Measurements from ENCODE around the gene PGA3.
"Not testable (repeated sequence)": the region's sequence is repeated elsewhere in the genome, so short reads cannot be mapped to it uniquely, and the experiment has no call there.

PGA3 gene

GRCh38 chr11:61163021-61163420 is 40.3 kb upstream of the PGA3 start:
- H3K36me3 ChIP-seq (ENCODE audit: insufficient read depth, low read length): no peaks in the 10 kb centered on the region
- H3K27ac ChIP-seq (ENCODE audit: low read depth, low read length): no peak overlapping the region
- no peak overlapping the region for H3K9ac ChIP-seq (ENCODE audit: low read length)

GRCh38 chr11:61163714-61164605 is 39.4 kb upstream of the PGA3 start:
- Histone ChIP-seq H3K27ac (ENCODE audit: low read depth, low read length) (no peak overlapping the region), H3K4me1 (ENCODE audit: insufficient read depth, low read length) (peaks cover 22% of the 10 kb centered on the region), H3K9me3 (ENCODE audit: low read length) (no peaks in the 10 kb centered on the region)

More at GRCh38 chr11:61163021-61163420, 40.3 kb upstream of the PGA3 start:
- Histone ChIP-seq H3K4me1 (ENCODE audit: insufficient read depth, low read length) (peaks cover 29% of the 10 kb centered on the region), H3K9me3 (ENCODE audit: low read length) (no peaks in the 10 kb centered on the region), H3K4me3 (ENCODE audit: low read depth in 1 of 2, low read length in 2 of 2) (no peak overlapping the region), H3K27me3 (ENCODE audit: control insufficient read depth in 1 of 2, insufficient read depth in 2 of 2, low read length in 2 of 2) (no peaks in the 10 kb centered on the region)

GRCh38 chr11:61164606-61165424 is 38.5 kb upstream of the PGA3 start:
- no peak overlapping the region for H3K27ac ChIP-seq (ENCODE audit: low read depth, low read length)
- no peak overlapping the region for H3K9ac ChIP-seq (ENCODE audit: low read length)
- H3K4me3 ChIP-seq (ENCODE audit: low read depth in 1 of 2, low read length in 2 of 2): no peak overlapping the region

More at GRCh38 chr11:61163714-61164605, 39.4 kb upstream of the PGA3 start:
- no peaks in the 10 kb centered on the region for H3K27me3 ChIP-seq (ENCODE audit: control insufficient read depth in 1 of 2, insufficient read depth in 2 of 2, low read length in 2 of 2)
- H3K4me3 ChIP-seq (ENCODE audit: low read depth in 1 of 2, low read length in 2 of 2): no peak overlapping the region
- no peak overlapping the region for H3K9ac ChIP-seq (ENCODE audit: low read length)
- H3K36me3 ChIP-seq (ENCODE audit: insufficient read depth, low read length): no peaks in the 10 kb centered on the region

GRCh38 chr11:61165785-61166184 is 37.5 kb upstream of the PGA3 start:
- not testable (repeated sequence) for H3K9me3 ChIP-seq (ENCODE audit: low read length); H3K9ac ChIP-seq (ENCODE audit: low read length); H3K4me1 ChIP-seq (ENCODE audit: insufficient read depth, low read length); H3K27me3 ChIP-seq (ENCODE audit: control insufficient read depth in 1 of 2, insufficient read depth in 2 of 2, low read length in 2 of 2); H3K36me3 ChIP-seq (ENCODE audit: insufficient read depth, low read length); H3K4me3 ChIP-seq (ENCODE audit: low read depth in 1 of 2, low read length in 2 of 2); H3K27ac ChIP-seq (ENCODE audit: low read depth, low read length)

More at GRCh38 chr11:61164606-61165424, 38.5 kb upstream of the PGA3 start:
- H3K36me3 ChIP-seq (ENCODE audit: insufficient read depth, low read length): no peaks in the 10 kb centered on the region
- H3K4me1 ChIP-seq (ENCODE audit: insufficient read depth, low read length): peaks cover 18% of the 10 kb centered on the region
- H3K9me3 ChIP-seq (ENCODE audit: low read length): no peaks in the 10 kb centered on the region
- no peaks in the 10 kb centered on the region for H3K27me3 ChIP-seq (ENCODE audit: control insufficient read depth in 1 of 2, insufficient read depth in 2 of 2, low read length in 2 of 2)

GRCh38 chr11:61166331-61166730 is 37.0 kb upstream of the PGA3 start:
- H3K36me3 ChIP-seq (ENCODE audit: insufficient read depth, low read length); H3K4me1 ChIP-seq (ENCODE audit: insufficient read depth, low read length); H3K4me3 ChIP-seq (ENCODE audit: low read depth in 1 of 2, low read length in 2 of 2); H3K27ac ChIP-seq (ENCODE audit: low read depth, low read length); H3K27me3 ChIP-seq (ENCODE audit: control insufficient read depth in 1 of 2, insufficient read depth in 2 of 2, low read length in 2 of 2); H3K9me3 ChIP-seq (ENCODE audit: low read length); H3K9ac ChIP-seq (ENCODE audit: low read length): not testable (repeated sequence)

GRCh38 chr11:61168042-61168688 is 35.1 kb upstream of the PGA3 start:
- no peaks in the 10 kb centered on the region for H3K4me1 ChIP-seq (ENCODE audit: insufficient read depth, low read length)
- H3K36me3 ChIP-seq (ENCODE audit: insufficient read depth, low read length): no peaks in the 10 kb centered on the region
- no peak overlapping the region for H3K9ac ChIP-seq (ENCODE audit: low read length)
- H3K27me3 ChIP-seq (ENCODE audit: control insufficient read depth in 1 of 2, insufficient read depth in 2 of 2, low read length in 2 of 2): no peaks in the 10 kb centered on the region
- H3K4me3 ChIP-seq (ENCODE audit: low read depth in 1 of 2, low read length in 2 of 2): no peak overlapping the region
- H3K27ac ChIP-seq (ENCODE audit: low read depth, low read length): no peak overlapping the region
- H3K9me3 ChIP-seq (ENCODE audit: low read length): no peaks in the 10 kb centered on the region

GRCh38 chr11:61168800-61169199 is 34.5 kb upstream of the PGA3 start:
- H3K9ac ChIP-seq (ENCODE audit: low read length): no peak overlapping the region

GRCh38 chr11:61170566-61170965 is 32.7 kb upstream of the PGA3 start:
- no peak overlapping the region for H3K4me3 ChIP-seq (ENCODE audit: low read depth in 1 of 2, low read length in 2 of 2)
- no peaks in the 10 kb centered on the region for H3K9me3 ChIP-seq (ENCODE audit: low read length)
- H3K27ac ChIP-seq (ENCODE audit: low read depth, low read length): no peak overlapping the region
- no peaks in the 10 kb centered on the region for H3K36me3 ChIP-seq (ENCODE audit: insufficient read depth, low read length)
- H3K27me3 ChIP-seq (ENCODE audit: control insufficient read depth in 1 of 2, insufficient read depth in 2 of 2, low read length in 2 of 2): no peaks in the 10 kb centered on the region
- H3K4me1 ChIP-seq (ENCODE audit: insufficient read depth, low read length): no peaks in the 10 kb centered on the region
- H3K9ac ChIP-seq (ENCODE audit: low read length): no peak overlapping the region

More at GRCh38 chr11:61168800-61169199, 34.5 kb upstream of the PGA3 start:
- H3K27me3 ChIP-seq (ENCODE audit: control insufficient read depth in 1 of 2, insufficient read depth in 2 of 2, low read length in 2 of 2): no peaks in the 10 kb centered on the region
- H3K4me1 ChIP-seq (ENCODE audit: insufficient read depth, low read length): no peaks in the 10 kb centered on the region
- no peak overlapping the region for H3K27ac ChIP-seq (ENCODE audit: low read depth, low read length)
- H3K9me3 ChIP-seq (ENCODE audit: low read length): no peaks in the 10 kb centered on the region
- no peak overlapping the region for H3K4me3 ChIP-seq (ENCODE audit: low read depth in 1 of 2, low read length in 2 of 2)
- no peaks in the 10 kb centered on the region for H3K36me3 ChIP-seq (ENCODE audit: insufficient read depth, low read length)

GRCh38 chr11:61171907-61172306 is 31.4 kb upstream of the PGA3 start:
- Histone ChIP-seq H3K9me3 (ENCODE audit: low read length) (no peaks in the 10 kb centered on the region), H3K27me3 (ENCODE audit: control insufficient read depth in 1 of 2, insufficient read depth in 2 of 2, low read length in 2 of 2) (no peaks in the 10 kb centered on the region), H3K9ac (ENCODE audit: low read length) (no peak overlapping the region), H3K36me3 (ENCODE audit: insufficient read depth, low read length) (no peaks in the 10 kb centered on the region), H3K4me3 (ENCODE audit: low read depth in 1 of 2, low read length in 2 of 2) (no peak overlapping the region), H3K27ac (ENCODE audit: low read depth, low read length) (no peak overlapping the region), H3K4me1 (ENCODE audit: insufficient read depth, low read length) (no peaks in the 10 kb centered on the region)

- Histone ChIP-seq H3K27ac (ENCODE audit: low read depth, low read length) (no peak overlapping the region), H3K4me3 (ENCODE audit: low read depth in 1 of 2, low read length in 2 of 2) (no peak overlapping the region), H3K36me3 (ENCODE audit: insufficient read depth, low read length) (no peaks in the 10 kb centered on the region), H3K9ac (ENCODE audit: low read length) (no peak overlapping the region), H3K27me3 (ENCODE audit: control insufficient read depth in 1 of 2, insufficient read depth in 2 of 2, low read length in 2 of 2) (no peaks in the 10 kb centered on the region), H3K9me3 (ENCODE audit: low read length) (no peaks in the 10 kb centered on the region), H3K4me1 (ENCODE audit: insufficient read depth, low read length) (no peaks in the 10 kb centered on the region)
Measured at GRCh38 chr11:61172356-61172755, 31.0 kb upstream of the PGA3 start.

- no peaks in the 10 kb centered on the region for H3K4me1 ChIP-seq (ENCODE audit: insufficient read depth, low read length)
- no peak overlapping the region for H3K4me3 ChIP-seq (ENCODE audit: low read depth in 1 of 2, low read length in 2 of 2)
- no peak overlapping the region for H3K27ac ChIP-seq (ENCODE audit: low read depth, low read length)
- no peaks in the 10 kb centered on the region for H3K27me3 ChIP-seq (ENCODE audit: control insufficient read depth in 1 of 2, insufficient read depth in 2 of 2, low read length in 2 of 2)
- H3K36me3 ChIP-seq (ENCODE audit: insufficient read depth, low read length): no peaks in the 10 kb centered on the region
- no peak overlapping the region for H3K9ac ChIP-seq (ENCODE audit: low read length)
- H3K9me3 ChIP-seq (ENCODE audit: low read length): no peaks in the 10 kb centered on the region
Measured at GRCh38 chr11:61172888-61173287, 30.4 kb upstream of the PGA3 start.
